ENCODE data around the gene ATG7.

The ATG7 gene

DNA sequence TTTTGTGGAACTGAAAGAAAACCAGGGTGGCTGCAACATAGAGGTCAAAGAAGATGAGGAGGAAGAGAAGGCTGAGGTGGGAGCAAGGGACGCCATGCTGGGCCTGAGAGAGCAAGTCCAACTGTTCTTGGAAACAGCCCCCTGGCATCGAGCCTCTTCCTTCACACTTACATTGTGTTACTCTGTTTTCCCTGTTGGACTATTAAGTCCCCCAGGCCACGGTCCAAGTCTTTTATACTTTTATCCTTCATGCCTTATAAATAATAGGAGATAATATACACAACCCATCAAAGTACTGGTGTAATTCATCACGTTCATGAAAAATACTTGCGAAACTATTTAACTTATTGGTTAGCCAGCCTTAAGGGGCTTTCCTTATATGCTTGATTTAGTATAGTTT is 79.3 kb downstream of the ATG7 start:
- H3K9me3 ChIP-seq (replicated peaks; ENCODE audit: insufficient read depth, low read length) = no peaks in the 10 kb centered on the region
- H3K4me3 ChIP-seq (ENCODE audit: low read length) = no peak overlapping the region
- no peak overlapping the region for H3K4me2 ChIP-seq (ENCODE audit: low read depth, low read length)
- DNase-seq = no peak
- H3K4me1 ChIP-seq (ENCODE audit: low read length) = no peaks in the 10 kb centered on the region
- H3K79me2 ChIP-seq (ENCODE audit: low read length) = no peaks in the 10 kb centered on the region
- no peak for TF ChIP-seq EZH2 (optimal IDR thresholded peaks at IDR 0.05; ENCODE audit: low read depth, low read length)
- no peak for TF ChIP-seq EZH2phosphoT487 (IDR thresholded peaks at IDR 0.05; ENCODE audit: low read length)
- TF ChIP-seq, protein P1, sequence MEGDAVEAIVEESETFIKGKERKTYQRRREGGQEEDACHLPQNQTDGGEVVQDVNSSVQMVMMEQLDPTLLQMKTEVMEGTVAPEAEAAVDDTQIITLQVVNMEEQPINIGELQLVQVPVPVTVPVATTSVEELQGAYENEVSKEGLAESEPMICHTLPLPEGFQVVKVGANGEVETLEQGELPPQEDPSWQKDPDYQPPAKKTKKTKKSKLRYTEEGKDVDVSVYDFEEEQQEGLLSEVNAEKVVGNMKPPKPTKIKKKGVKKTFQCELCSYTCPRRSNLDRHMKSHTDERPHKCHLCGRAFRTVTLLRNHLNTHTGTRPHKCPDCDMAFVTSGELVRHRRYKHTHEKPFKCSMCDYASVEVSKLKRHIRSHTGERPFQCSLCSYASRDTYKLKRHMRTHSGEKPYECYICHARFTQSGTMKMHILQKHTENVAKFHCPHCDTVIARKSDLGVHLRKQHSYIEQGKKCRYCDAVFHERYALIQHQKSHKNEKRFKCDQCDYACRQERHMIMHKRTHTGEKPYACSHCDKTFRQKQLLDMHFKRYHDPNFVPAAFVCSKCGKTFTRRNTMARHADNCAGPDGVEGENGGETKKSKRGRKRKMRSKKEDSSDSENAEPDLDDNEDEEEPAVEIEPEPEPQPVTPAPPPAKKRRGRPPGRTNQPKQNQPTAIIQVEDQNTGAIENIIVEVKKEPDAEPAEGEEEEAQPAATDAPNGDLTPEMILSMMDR (IDR thresholded peaks at IDR 0.05; ENCODE audit: low read length) = no peak
- no peaks in the 10 kb centered on the region for H3F3A ChIP-seq (ENCODE audit: insufficient read depth, low read length)
- peaks cover 9% of the 10 kb centered on the region; the same call in 1 of the 2 replicates for H3K36me3 ChIP-seq (replicated peaks; ENCODE audit: insufficient read depth, low read length)
- no peaks in the 10 kb centered on the region for H4K20me1 ChIP-seq (ENCODE audit: insufficient read depth, low read length)
- H3K9ac ChIP-seq (ENCODE audit: low read length) = no peak overlapping the region
- no peaks in the 10 kb centered on the region for H3K9me2 ChIP-seq (replicated peaks; ENCODE audit: insufficient read depth, low read length)
- H3K27me3 ChIP-seq (replicated peaks; ENCODE audit: insufficient read depth, low read length) = no peaks in the 10 kb centered on the region
- no peak overlapping the region for H2AFZ ChIP-seq (ENCODE audit: low read length)
- H3K27ac ChIP-seq (ENCODE audit: low read length) = no peak overlapping the region

DNA sequence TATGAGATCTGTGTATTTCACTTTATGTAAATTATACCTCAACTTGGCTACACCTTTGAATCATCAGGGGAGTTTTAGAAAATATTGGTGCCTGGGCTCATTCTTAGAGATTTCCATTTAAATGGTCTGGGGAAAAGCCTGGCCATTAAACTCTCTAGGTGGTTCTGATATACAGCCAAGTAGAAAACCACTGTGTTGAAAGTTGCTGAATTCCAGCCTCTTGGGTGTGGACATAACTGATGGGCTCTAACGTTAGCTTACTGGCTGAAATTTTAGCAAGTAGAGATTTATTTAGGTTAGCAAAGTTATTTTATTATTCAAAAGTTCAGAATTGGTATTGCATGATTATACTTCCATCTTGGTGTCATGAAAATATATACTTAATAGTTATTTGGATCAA is 84.1 kb downstream of the ATG7 start:
- Histone ChIP-seq H3K9me3 (replicated peaks; ENCODE audit: insufficient read depth, low read length) (no peaks in the 10 kb centered on the region), H3K27me3 (replicated peaks; ENCODE audit: insufficient read depth, low read length) (no peaks in the 10 kb centered on the region), H4K20me1 (ENCODE audit: insufficient read depth, low read length) (no peaks in the 10 kb centered on the region), H3K4me3 (ENCODE audit: low read length) (no peak overlapping the region), H3K9me2 (replicated peaks; ENCODE audit: insufficient read depth, low read length) (no peaks in the 10 kb centered on the region), H3K36me3 (replicated peaks; ENCODE audit: insufficient read depth, low read length) (no peaks in the 10 kb centered on the region), H3K9ac (ENCODE audit: low read length) (no peak overlapping the region), H3F3A (ENCODE audit: insufficient read depth, low read length) (no peaks in the 10 kb centered on the region), H3K4me2 (ENCODE audit: low read depth, low read length) (no peak overlapping the region), H2AFZ (ENCODE audit: low read length) (no peak overlapping the region), H3K4me1 (ENCODE audit: low read length) (no peaks in the 10 kb centered on the region), H3K79me2 (ENCODE audit: low read length) (no peaks in the 10 kb centered on the region), H3K27ac (ENCODE audit: low read length) (no peak overlapping the region)
- TF ChIP-seq EZH2 (optimal IDR thresholded peaks at IDR 0.05; ENCODE audit: low read depth, low read length) = no peak
- TF ChIP-seq EZH2phosphoT487 (IDR thresholded peaks at IDR 0.05; ENCODE audit: low read length) = no peak
- TF ChIP-seq, protein P1 (IDR thresholded peaks at IDR 0.05; ENCODE audit: low read length) = no peak
- no peak for DNase-seq

GRCh38 chr3:11362600-11362999 is 90.4 kb downstream of the ATG7 start:
- H3K9me2 ChIP-seq (replicated peaks; ENCODE audit: insufficient read depth, low read length) = no peaks in the 10 kb centered on the region
- TF ChIP-seq, protein P1 (IDR thresholded peaks at IDR 0.05; ENCODE audit: low read length) = no peak
- TF ChIP-seq EZH2 (optimal IDR thresholded peaks at IDR 0.05; ENCODE audit: low read depth, low read length) (no peak), EZH2phosphoT487 (IDR thresholded peaks at IDR 0.05; ENCODE audit: low read length) (no peak)
- H3K9me3 ChIP-seq (replicated peaks; ENCODE audit: insufficient read depth, low read length) = no peaks in the 10 kb centered on the region
- H2AFZ ChIP-seq (ENCODE audit: low read length) = no peak overlapping the region
- no peak overlapping the region for H3K4me3 ChIP-seq (ENCODE audit: low read length)
- H3K36me3 ChIP-seq (replicated peaks; ENCODE audit: insufficient read depth, low read length) = no peaks in the 10 kb centered on the region; the same call in 1 of the 2 replicates
- H3K27ac ChIP-seq (ENCODE audit: low read length) = no peak overlapping the region
- no peaks in the 10 kb centered on the region for H3K4me1 ChIP-seq (ENCODE audit: low read length)
- no peak overlapping the region for H3K9ac ChIP-seq (ENCODE audit: low read length)
- no peak overlapping the region for H3K4me2 ChIP-seq (ENCODE audit: low read depth, low read length)
- DNase-seq = no peak
- H3K27me3 ChIP-seq (replicated peaks; ENCODE audit: insufficient read depth, low read length) = no peaks in the 10 kb centered on the region
- H3K79me2 ChIP-seq (ENCODE audit: low read length) = no peaks in the 10 kb centered on the region
- H4K20me1 ChIP-seq (ENCODE audit: insufficient read depth, low read length) = no peaks in the 10 kb centered on the region
- H3F3A ChIP-seq (ENCODE audit: insufficient read depth, low read length) = no peaks in the 10 kb centered on the region

Data from MM.1S (cell line).